ENCODE measurements around the gene GRK4.
"Not testable (repeated sequence)": the region's sequence is repeated elsewhere in the genome, so short reads cannot be mapped to it uniquely, and the experiment has no call there.

The GRK4 gene

DNA sequence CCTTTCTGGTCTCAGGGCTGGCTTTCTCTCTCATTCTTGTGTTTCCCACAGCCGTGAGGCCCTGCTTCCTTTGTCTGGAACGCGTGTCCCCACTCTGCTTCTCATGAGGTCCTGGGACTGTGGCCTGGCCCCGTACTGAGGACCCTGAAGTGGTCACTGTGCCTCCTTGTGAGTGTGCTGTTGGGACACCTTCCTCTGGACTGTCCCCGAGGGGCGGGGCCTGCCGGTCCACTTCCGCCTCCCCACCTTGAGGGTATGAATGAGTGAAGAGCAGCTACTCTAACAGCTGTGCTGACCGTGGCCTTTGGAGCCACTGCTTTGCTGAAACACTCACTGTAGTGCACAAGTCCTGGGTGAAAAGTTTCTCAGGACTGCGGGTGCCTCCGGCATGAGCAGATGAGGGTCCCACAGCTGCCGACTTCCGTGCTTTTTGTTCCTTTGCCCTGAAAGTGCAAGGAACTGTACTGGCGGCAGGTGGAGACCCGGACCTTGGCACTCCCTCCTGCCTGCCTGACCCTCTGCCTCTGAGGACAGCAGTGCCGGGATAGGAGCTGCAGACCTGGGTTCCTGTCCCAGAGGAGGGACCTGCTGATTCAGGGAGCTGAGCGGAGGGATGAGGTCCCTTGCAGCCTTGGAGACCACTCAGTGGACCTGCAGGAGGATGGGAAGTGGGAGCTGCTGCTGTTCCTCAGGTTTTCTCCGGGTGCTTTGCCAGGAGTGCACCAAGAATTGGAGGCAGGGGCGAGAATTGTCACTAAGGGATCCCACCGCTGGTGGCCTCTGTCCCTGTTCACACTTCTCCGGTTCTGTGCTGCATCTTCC is 73.0 kb downstream of the GRK4 start:
- in situ Hi-C loops (cut with HindIII; ENCODE audit: low sequenced_read_pairs): no loop called here

DNA sequence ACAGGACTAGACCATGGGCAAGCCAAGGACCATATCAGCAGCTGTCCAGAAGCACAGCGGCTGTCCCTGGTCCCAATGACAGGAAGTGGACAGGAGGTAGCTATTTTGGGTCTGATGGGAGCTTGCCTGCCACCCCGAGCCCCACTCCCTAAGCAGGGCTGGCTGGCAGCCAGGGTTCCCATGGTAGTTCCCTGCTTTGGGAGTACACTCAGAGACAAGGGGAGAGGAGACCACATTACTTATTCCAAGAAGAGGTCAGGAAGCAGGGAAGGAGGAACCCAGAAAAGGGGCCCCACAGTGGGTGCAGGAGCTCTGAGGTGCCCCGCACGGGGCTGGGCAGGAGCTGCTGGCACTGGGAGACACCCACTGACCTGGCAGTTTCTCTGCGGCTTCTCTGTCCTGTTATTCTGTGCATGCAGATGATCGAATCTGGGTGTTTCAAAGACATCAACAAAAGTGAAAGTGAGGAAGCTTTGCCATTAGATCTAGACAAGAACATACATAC is 74.6 kb downstream of the GRK4 start:
- in situ Hi-C loops (cut with HindIII; ENCODE audit: low sequenced_read_pairs): no loop called here

DNA sequence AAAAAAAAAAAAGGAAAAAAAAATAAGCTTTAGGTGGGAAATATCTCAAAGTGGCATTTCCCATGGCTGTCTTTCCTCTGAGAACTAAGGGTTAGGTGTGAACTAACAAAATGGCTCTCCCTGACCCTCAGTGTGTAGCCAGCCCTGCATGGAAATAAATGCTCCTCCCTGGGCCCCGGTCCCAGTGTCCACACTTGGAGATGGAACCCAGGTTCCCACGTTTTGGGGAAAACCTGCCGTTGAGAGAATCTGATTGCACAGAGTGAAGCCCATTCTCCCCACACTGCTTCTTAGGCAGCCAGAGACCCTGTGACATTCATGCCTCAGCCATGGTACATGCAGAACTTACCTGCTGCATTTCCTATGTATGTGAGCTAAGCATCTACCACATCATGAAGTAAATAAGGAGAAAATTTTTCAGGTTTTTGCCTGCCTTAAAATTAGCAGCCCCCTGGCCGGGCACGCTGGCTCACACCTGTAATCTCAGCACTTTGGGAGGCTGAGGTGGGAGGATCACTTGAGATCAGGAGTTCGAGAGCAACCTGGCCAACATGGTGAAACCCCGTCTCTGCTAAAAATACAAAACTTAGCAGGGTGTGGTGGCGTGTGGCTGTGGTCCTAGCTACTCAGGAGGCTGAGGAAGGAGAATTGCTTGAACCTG is 76.5 kb downstream of the GRK4 start:
- in situ Hi-C loops (cut with HindIII; ENCODE audit: low sequenced_read_pairs): no loop called here

DNA sequence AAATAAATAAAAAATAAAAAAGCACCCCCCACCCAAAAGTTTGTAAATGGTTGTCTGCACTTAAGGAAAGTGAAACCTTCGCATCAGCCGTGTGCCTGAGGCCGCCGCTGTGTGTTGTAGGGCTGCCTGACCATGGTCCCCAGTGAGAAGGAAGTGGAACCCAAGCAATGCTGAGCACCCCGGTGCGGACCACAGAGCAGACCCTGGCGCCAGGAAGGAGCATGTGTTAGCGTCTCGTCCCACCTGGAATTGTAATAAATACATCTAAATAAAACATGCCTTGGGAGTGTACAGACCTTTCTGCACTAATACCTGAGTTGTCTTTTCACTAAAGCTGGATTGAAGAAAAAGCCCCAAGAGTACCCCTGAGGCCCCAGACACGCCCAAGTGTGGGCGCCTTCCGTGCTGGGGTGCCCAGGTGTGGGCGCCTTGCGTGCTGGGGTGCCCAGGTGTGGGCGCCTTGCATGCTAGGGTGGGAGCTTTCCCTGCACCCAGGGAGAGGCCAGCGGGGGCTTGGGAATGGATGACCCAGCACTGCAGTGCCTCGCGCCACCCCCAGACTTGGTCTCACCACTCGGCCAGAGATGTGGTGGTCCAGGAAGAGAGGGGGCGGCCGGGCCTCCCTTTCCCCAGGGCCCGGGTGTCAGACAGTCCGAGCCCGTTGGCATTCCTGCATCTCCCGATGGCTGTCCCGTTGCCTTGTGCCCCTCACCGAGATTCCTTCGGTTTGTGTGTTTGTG is 77.3 kb downstream of the GRK4 start:
- in situ Hi-C loops (cut with HindIII; ENCODE audit: low sequenced_read_pairs): no loop called here

DNA sequence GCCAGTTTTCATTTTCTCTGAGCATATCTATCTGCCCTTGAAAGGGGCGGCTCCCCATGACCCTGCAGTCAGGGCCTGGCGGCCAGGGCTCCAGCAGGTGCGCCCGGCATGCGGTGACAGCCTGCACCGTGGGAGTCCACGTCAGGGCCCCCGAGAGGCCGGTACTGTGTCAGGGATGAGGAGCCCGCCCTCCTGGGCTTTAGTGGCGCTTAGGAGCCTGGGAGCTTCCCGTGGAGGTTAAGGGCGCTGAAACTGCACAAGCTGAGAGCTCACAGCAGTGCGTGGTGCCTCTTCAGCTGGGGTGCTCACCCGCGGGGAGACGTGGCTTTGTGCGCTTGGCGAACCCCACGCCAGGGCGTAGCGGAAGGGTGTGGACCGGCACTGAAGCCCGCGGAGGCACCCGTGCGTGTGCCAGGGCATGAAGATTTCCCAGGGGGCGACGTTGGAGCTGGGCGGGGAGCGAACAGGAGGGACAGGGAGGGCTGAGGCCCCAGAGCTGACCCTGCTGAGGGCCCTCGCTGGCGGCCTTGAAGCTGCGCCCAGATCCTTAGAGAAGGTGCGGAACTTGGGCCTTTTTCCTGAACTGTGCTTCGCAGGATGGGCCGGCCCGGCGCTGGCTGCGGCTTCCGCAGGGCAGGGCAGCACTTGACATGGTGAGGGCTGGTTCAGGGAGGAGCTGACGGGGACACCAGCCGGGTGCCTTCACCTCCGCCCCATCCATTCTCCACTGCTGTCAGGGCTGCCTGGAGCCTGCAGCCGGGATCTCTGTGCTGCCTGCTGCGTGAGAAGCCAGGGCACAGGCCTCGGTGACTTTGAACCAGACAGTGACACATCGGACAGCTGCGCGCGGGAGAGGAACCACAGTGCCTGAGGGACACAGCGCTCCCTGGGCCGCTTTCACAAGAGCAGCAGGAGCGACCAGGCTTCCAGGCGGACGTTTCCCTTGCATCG is 78.1 kb downstream of the GRK4 start:
- in situ Hi-C loops (cut with HindIII; ENCODE audit: low sequenced_read_pairs): no loop called here

DNA sequence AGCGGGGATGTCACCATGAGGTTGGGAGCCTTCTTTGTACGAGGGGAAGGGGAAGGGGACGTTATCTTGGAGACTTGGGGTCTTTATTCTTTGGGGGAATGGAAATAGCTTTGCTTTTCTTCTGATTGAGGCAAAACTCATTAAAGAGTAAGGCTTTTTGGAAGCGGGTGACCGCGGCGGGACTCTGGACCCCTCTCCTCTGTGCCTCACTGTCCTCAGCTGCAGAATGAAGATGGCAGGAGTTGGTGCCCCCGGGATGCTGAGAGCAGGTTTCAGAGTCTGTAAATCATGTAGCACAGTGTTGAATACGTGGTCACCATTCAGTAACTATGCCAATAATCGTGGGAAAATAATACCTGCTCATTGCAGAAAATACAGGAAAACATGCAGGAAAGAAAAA is 78.9 kb downstream of the GRK4 start:
- in situ Hi-C loops (cut with HindIII; ENCODE audit: low sequenced_read_pairs): no loop called here

DNA sequence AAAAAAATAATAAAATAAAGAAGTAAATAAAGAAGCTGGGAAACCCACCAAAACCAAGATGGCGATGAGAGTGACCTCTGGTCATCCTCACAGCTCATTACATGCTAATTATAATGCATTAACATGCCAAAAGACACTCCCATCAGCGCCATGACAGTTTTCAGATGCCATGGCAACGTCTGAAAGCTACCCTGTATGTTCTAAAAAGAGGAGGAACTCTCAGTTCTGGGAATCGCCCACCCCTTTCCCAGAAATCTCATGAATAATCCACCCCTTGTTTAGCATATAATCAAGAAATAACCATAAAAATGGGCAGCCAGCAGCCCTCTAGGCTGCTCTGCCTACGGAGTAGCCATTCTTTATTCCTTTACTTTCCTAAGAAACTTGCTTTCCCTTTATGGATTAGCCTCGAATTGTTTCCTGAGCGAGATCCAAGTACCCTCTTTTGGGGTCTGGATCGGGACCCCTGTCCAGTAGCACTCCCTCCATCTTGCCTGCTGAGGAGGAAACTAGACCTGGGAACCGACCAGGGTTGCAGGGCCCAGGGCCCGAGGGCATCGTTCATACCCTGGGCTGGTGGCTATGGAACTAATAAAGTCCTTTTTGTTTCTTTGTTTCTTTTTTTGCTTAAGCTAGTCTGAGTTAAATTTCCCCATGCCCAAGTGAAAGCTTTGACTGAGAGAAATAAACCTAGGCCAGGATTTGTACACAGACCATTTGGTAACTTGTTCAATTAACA is 80.1 kb downstream of the GRK4 start:
- in situ Hi-C loops (cut with HindIII; ENCODE audit: low sequenced_read_pairs): no loop called here

DNA sequence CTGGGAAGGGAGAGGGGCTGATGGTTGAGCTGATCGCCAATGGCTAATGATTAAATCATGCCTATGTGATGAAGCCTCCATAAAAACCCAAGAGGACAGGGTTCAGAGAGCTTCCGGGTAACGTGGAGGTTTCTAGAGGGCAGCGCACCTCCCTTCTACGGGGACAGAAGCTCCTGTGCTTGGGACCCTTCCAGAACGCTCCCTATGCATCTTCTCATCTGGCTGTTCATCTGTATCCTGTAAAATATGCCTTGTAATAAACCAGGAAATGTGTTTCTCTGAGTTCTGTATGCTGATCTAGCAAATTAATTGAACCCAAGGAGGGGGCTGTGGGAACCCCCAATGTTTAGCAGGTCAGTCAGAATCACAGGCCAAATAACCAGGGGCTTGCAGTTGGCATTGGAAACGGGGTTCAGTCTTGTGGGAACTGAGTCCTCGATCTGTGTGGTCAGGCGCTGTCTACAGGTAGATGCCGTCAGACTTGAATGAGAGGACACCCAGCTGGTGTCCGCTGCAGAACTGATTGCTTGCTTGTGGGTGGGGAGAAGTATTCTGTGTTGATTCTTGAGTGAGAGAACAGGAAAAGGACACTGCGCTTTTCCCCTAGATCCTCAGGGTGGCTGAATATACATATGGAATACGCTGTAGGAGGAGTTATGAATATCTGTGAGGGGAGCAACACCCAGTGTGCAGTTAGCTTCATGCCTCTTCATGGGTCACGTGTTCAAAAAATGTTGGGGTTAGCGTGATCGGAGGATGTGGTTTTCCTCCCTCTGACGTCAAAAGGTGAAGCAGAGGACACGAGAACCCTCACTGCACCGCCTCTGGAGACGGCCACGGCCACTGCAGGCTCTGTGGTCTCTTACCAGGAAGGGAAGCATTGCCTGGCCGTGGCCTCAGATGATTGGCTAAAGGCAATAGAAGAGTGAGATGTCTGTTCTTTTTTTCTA is 81.8 kb downstream of the GRK4 start:
- in situ Hi-C loops (cut with HindIII; ENCODE audit: low sequenced_read_pairs): no loop called here

DNA sequence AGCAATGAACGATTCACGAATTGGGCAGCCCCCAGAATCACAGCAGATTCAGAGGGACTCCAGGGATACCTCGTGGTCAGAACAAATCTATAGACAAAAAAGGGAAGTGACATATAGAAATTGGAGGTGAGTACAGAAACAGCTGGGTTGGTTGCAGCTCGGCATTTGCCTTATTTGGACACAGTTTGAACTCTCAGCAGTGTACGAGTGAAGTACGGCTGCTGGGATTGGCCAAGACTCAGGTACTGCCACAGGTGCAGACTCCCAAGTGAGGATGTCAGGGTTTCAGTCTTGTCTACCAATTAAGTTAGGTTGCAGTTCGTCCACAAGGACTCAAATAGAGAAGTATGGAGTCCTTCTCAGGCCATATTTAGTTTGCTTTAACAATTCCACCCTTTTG is 82.8 kb downstream of the GRK4 start:
- in situ Hi-C loops (cut with HindIII; ENCODE audit: low sequenced_read_pairs): no loop called here

DNA sequence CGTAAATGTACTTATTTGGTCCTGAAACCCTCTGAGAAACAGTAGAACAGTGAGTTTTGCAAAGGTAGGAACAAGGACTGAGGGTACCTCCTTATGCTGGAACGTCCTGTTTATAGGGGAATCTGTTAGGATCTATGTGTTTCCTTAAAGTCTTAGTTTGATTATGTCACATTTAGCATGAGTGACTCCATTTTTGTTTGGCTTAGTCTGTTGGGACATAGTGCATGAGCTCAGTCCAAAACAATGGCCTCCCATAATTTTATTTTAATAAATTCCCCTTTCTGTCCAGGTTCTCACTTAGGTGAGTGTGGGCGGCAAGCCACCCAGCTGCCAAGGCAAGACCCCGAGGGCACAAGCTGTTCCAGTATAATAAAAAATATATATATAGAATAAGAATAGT is 83.3 kb downstream of the GRK4 start:
- in situ Hi-C loops (cut with HindIII; ENCODE audit: low sequenced_read_pairs): no loop called here

DNA sequence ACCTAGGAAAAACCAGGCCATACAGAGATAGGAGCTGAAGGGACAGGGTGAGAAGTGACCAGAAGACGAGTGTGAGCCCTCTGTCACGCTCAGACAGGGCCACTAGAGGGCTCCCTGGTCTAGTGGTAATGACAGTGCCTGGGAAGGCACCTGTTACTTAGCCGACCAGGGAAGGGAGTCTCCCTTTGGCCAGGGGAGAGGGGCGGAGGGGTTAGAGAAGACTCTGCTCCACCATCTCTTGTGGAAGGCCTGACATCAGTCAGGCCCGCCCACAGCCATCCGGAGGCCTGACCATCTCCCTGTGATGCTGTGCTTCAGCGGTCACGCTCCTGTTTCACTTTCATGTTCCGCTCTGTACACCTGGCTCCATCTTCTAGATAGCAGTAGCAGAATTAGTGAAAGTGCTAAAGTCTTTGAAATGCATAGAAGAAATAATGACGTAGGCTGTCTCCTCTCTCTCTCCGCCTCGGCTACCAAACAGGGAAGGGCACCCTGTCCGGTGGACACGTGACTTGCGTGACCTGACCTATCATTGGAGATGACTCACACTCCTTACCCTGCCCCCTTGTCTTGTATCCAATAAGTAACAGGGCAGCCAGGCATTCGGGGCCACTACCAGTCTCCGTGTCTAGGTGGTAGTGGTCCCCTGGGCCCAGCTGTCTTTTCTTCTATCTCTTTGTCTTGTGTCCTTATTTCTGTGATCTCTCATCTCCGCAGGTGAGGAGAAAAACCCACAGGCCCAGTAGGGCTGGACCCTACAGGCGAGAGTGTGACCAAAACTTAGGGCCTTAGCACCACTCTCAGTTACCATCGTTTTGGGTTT is 84.3 kb downstream of the GRK4 start:
- in situ Hi-C loops (cut with HindIII; ENCODE audit: low sequenced_read_pairs): no loop called here

DNA sequence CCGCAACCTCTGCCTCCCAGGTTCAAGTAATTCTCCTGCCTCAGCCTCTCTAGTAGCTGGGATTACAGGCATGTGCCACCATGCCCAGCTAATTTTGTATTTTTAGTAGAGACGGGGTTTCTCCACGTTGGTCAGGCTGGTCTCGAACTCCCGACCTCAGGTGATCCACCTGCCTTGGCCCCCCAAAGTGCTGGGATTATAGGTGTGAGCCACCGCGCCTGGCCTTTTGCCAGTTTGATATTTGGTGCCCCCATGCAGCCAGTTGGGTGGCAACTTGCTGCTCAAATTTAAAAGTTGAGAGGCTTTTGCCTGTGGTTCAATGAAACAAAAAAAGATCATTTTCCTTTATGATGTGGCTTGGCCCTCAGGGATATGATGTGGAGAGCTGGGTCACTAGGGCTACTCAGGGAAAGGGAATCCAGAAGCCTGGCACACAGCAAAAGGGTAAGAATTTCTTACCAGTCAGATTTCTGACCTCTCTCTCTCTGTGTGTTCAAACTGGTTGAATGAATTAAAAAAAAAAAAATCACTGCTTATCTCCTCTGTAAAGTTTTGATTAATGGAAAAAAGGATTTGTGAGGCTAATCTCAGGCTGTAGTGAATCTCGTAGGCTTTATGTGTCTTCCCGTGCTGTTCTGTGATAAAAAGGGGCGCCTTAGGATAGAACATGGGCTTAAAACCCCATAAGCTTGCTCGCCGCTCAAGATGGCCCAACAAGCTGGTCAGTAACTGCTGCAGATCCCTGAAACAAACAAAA is 87.9 kb downstream of the GRK4 start:
- in situ Hi-C loops (cut with HindIII; ENCODE audit: low sequenced_read_pairs): not testable (repeated sequence)

DNA sequence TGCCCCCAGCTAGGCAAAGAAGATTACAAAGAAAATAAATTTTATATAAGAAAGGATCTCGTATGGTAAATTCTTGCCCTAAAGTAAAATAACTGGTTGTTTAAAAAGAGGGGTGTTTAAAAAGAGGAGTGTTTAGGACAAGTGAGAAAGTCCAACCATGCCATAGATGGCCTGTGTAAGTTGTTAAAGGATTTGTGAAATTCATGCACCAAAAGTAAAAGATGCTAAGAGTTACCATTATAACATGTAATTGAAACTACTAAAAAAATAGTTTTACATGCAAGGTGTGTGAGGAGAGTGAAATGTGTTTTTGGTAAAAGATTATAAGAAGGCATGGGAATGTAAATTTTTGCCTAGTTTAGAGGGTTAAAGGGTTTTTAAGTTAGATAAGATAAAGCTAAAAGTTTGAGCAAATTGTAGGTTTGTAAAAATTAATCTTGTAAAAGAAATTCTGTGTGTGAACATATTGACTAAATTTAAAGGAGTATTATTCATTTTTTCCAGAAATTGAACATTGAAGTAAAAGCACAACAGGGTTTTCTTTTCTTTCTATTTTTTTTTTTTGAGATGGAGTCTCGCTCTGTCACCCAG is 90.9 kb downstream of the GRK4 start:
- in situ Hi-C loops (cut with HindIII; ENCODE audit: low sequenced_read_pairs): no loop called here

DNA sequence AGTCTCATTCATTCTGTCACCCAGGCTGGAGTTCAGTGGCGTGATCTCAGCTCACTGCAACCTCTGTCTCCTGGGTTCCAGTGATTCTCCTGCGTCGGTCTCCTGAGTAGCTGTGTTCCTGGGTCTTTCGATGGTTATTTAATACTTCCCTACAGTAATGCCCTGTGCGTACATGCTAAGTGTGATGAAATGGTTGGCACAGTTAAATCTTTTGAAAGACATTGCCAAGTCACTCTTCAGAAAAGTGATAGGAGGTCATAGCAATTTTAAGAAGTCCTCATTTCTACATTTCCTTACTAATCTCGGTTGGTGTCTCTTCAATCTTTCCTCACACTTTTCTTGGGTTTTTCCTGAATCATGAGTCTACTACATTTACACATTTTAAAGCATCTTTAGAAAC is 96.6 kb downstream of the GRK4 start:
- in situ Hi-C loops (cut with HindIII; ENCODE audit: low sequenced_read_pairs): no loop called here

DNA sequence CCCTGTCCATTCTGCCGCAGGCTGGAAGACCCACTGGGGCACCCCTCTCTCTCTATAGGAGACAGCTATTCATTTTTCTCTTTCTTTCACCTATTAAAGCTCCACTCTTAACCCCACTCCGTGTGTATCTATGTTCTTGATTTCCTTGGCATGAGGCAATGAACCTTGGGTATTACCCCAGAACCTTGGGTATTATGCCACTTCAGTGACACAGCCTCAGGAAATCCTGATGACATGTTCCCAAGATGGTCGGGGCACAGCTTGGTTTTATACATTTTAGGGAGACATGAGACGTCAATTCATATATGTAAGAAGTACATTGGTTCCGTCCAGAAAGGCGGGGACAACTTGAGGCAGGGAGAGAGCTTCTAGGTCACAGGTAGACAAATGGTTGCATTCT is 97.6 kb downstream of the GRK4 start:
- in situ Hi-C loops (cut with HindIII; ENCODE audit: low sequenced_read_pairs): no loop called here

DNA sequence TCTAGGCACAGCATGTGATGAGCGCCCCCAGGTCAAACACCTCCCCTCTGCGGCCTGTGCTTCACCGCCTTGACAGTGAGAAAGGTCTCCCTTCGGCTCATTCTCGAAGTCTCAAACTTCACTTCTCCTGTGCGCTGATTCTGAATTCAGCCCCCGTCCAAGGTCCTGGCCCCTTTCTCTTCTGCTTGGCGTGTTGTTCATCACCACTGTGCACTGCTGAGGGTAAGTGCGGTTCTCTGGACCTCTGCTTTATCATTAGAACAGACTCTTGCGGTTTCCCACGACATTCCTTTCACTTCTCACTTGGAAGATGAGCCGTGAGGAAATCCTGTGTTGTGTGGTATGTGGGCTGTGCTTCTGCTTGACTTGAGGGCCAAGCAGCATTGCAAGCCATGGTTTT is 99.1 kb downstream of the GRK4 start:
- in situ Hi-C loops (cut with HindIII; ENCODE audit: low sequenced_read_pairs): no loop called here

DNA sequence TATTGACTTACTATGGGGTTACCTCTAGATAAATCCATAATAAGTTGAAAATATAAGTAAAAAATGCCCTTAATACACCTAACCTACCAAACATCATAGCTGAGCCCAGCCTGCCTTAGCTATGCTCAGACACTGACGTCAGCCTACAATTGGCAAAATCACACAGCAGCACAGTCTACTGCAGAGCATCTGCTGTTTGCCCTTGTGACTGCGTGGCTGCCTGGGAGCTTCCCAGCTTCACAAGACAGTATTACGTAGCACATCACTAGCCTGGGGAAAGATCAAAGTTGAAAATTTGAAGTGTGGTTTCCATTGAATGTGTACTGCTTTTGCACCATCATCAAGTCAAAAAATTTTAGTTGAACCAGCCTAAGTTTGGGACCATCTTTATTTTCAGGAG is 102.2 kb downstream of the GRK4 start:
- in situ Hi-C loops (cut with HindIII; ENCODE audit: low sequenced_read_pairs): no loop called here
